HUDEP-2 (cell line): ENCODE measurements around the gene MAMDC2.

Experiments used
- DNase-seq, 76 experiments: peaks; one replicate each; lab custom pipeline; 2025; ENCODE audit not compliant: unreplicated experiment in 76 of 76; lab: John Stamatoyannopoulos, UW

MAMDC2 gene

GRCh38 chr9:70127540-70128416 lies 84.1 kb downstream of the MAMDC2 start:
- DNase-seq: no peak

DNA sequence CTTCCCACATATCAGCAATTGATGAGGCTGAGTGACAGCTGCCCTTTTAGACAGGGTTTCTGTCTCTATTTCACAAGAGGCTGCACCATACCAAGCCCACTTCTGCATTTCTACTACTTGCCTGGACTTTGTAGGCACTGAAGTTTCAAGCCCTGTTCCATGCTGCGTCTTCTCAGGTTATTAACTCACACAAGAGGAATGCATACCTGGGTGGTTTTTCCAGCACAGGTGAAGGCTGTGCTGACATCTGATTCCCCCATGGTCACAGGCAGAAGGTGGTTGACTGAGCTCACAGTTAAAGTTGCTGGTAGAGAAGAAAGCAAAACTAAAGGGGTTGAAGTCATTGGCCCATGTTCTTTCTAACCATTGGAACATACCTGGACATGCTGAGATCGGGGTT lies 86.6 kb downstream of the MAMDC2 start:
- no peak for DNase-seq

- DNase-seq: no peak
These were observed 87.6 kb downstream of the MAMDC2 start for GRCh38 chr9:70131296-70131695.

GRCh38 chr9:70133253-70134208 lies 89.9 kb downstream of the MAMDC2 start:
- DNase-seq: no peak

DNA sequence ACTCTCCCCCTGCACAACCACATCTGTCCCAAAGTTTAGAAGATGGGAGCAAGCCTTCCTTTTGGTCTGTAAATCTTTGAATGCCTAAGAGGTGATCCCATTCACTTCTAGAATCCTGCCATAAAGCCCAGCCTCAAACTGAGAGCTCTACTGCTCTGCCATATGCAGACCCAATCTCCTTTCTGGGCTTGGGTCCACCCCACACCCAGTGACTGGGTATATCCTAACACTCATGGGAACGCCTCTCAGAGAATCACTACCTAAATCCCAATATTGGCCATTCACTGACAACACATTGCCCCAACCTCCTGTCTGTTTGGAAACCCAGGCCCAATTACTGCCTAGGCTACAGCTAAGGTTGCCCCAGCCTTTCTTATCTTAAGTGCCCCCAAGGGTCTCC lies 90.7 kb downstream of the MAMDC2 start:
- no peak for DNase-seq

DNA sequence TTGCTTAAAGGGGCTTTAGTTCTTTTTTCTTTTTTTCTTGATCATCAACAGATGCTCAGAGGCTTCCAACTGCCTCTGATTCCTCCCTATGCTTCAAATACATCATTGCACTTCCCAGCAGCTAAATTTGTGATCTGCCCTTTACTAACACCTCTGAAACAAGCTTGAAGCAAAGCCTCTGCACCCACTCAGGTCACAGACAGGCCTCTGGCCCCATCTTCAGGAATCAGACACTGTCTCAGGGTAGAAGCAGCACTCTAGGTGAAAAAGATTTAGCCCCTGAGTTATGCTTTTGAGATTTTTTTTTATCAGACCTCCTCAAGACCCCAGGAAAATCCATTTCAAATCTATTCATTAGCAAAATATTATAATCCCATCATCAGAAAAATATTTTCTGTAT lies 91.5 kb downstream of the MAMDC2 start:
- no peak for DNase-seq

GRCh38 chr9:70136632-70137031 lies 93.0 kb downstream of the MAMDC2 start:
- DNase-seq: no peak

DNA sequence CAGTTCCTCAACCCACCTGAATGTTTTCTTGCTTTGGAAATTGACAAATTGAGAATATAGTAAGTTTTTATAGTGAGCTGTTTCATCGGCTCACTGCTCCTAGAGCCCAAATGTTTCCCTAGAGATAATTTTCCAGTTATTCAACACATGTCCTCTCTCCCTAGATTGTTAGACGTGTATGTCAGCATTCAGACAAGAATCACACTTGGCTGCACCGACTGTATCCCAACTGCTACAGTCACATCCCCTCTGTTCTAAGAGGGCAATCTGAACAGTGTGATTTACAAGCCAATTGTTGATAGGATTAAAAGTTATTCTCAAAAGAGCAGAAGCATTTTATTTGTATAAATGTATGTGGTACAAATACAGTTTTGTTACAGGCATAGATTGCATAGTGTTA lies 93.9 kb downstream of the MAMDC2 start:
- no peak for DNase-seq

DNA sequence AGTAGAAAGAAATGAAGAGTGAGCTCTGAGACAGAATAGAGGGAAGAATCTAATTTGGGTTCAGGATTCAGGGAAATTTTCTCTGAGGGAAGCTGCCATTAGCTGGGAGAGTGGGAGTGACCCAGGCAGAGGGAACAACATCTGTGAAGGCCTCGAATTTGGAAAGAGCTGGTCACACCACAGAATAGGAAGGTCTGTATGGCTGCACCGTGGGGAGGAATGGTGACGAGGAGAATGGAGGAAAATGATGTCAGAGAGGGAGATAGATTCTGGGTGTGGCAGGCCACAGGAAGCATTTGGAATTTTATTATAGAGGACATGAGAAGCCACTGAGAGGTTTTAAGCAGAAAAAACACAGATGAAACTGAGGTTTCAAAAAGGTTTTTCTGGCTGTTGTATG lies 98.5 kb downstream of the MAMDC2 start:
- DNase-seq: no peak

GRCh38 chr9:70143394-70144130 lies 99.9 kb downstream of the MAMDC2 start:
- no peak for DNase-seq

GRCh38 chr9:70144131-70144503 lies 100.5 kb downstream of the MAMDC2 start:
- no peak for DNase-seq

- no peak for DNase-seq
These were observed 102.3 kb downstream of the MAMDC2 start for GRCh38 chr9:70145981-70146380.

- no peak for DNase-seq
These were observed 103.5 kb downstream of the MAMDC2 start for GRCh38 chr9:70147196-70147595.

GRCh38 chr9:70147651-70148050 lies 104.0 kb downstream of the MAMDC2 start:
- no peak for DNase-seq

- no peak for DNase-seq
These were observed 108.7 kb downstream of the MAMDC2 start for GRCh38 chr9:70152350-70152749.

DNA sequence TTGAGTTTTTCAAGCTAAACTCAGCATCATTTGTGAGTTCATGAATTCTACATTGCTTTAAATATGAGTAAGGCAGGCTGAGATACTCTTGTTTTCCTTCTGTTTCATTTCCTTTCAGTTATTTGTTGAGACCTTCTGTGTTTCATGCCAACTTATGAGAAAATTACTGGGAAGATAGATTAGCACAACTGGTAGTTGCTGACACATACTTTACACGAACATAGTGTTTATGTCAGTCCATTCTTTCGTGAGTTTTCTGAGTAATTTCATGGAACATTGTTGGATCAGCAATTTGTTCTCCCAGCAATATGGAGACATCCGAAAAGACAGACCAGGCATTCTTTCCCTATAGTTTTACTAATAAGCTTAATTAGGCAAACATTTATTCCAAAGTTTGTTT lies 113.1 kb downstream of the MAMDC2 start:
- no peak for DNase-seq

- DNase-seq: no peak
These were observed 116.0 kb downstream of the MAMDC2 start for GRCh38 chr9:70159630-70160029.

- no peak for DNase-seq
These were observed 117.3 kb downstream of the MAMDC2 start for GRCh38 chr9:70160686-70161600.

GRCh38 chr9:70165006-70165602 lies 121.5 kb downstream of the MAMDC2 start:
- DNase-seq: no peak

GRCh38 chr9:70168521-70168920 lies 124.9 kb downstream of the MAMDC2 start:
- DNase-seq: no peak
